Activated CD8-positive, alpha-beta T cell treated with anti-CD3 and anti-CD28 coated beads for 36 hours (primary cell): ENCODE results near the gene HMOX2. TPM values are rescaled to one million over a fixed set of nuclear protein-coding genes. Genes with fewer than 3 reads are reported as not detected.

Experiments
- ATAC-seq: fragments of 200-7000 bp; cut with Tn5 transposase; one replicate; pipeline ENCODE4 v1.10.0; 2021; ENCODE audit warnings: mild to moderate bottlenecking, moderate library complexity
- CTCF ChIA-PET: fragments of 350-600 bp; sonication (Branson Sonifier 250); formaldehyde crosslinking; loops from one replicate; lab custom pipeline; 2021; ENCODE audit warnings: antibody characterized with exemption; lab: Charles Lee
- POLR2A ChIA-PET: fragments of 350-600 bp; sonication (Branson Sonifier 250); formaldehyde crosslinking; loops from one replicate; lab custom pipeline; 2021; ENCODE audit warnings: antibody characterized with exemption; lab: Charles Lee
- DNase-seq: peaks from one replicate; pipeline ENCODE4 v3.0.0-alpha.2; 2020
- H3K27ac Mint-ChIP-seq: one replicate; pipeline ENCODE4 v1.8.0; 2021; ENCODE audit warnings: mild to moderate bottlenecking, mixed read lengths
- H3K27me3 Mint-ChIP-seq: one replicate; pipeline ENCODE4 v1.8.0; 2021; ENCODE audit warnings: mixed read lengths
- H3K36me3 Mint-ChIP-seq: one replicate; pipeline ENCODE4 v1.8.0; 2021; ENCODE audit warnings: low read depth, mixed read lengths
- H3K4me1 Mint-ChIP-seq: one replicate; pipeline ENCODE4 v1.8.0; 2021; ENCODE audit warnings: low read depth, mixed read lengths
- H3K4me3 Mint-ChIP-seq: one replicate; pipeline ENCODE4 v1.8.0; 2021; ENCODE audit warnings: mild to moderate bottlenecking, moderate library complexity, mixed read lengths
- H3K9me3 Mint-ChIP-seq: one replicate; pipeline ENCODE4 v1.8.0; 2021; ENCODE audit warnings: mixed read lengths
- CTCF ChIP-seq: fragments of 200-600 bp; IDR thresholded peaks from one replicate; pipeline ENCODE4 v1.8.0; 2022; ENCODE audit warnings: antibody characterized with exemption, mild to moderate bottlenecking
- intact Hi-C: fragments of 100-400 bp; cut with micrococcal nuclease; formaldehyde crosslinking; loops from one replicate; pipeline ENCODE4 v1.10.0; 2022
- total RNA-seq, 2 experiments: library from RNA; stranded (reverse); gene quantifications; one replicate each; pipeline ENCODE4 v1.2.3, GENCODE V29; 2021

Gene HMOX2
- total RNA-seq, 2 experiments from 2014 or later: 64.7 to 65.4 TPM

- POLR2A ChIA-PET: interaction anchor here (0.6 to 1.6 kb wide), 6 partner anchors 9 to 209 kb away, joined by 3 to 10 read pairs (median 3); partner anchors contain the start of gene HMOX2
- peak within 1 kb of the TSS; percentile 62 for H3K4me3 Mint-ChIP-seq
- H3K36me3 Mint-ChIP-seq: peaks cover 18% of the 10 kb centered on the region
- H3K9me3 Mint-ChIP-seq: peaks cover 6% of the 10 kb centered on the region
- no peaks in the 10 kb centered on the region for H3K27me3 Mint-ChIP-seq
- peak; percentile 99 for DNase-seq
- peak within 1 kb of the TSS; percentile 82 for H3K27ac Mint-ChIP-seq
- intact Hi-C loops: loop anchor here (5.0 kb wide), 1 partner anchor 61 kb away; the partner anchor contains the start of gene HMOX2
- no peak for TF ChIP-seq CTCF
- CTCF ChIA-PET: interaction anchor here (1.0 to 15.8 kb wide), 7 partner anchors 10 to 77 kb away, joined by 3 to 174 read pairs (median 5); no protein-coding TSS in a partner anchor
- ATAC-seq: peak; percentile 83
- H3K4me1 Mint-ChIP-seq: peaks cover 37% of the 10 kb centered on the region
Measured at GRCh38 chr16:4538350-4539235, 62.4 kb downstream of the HMOX2 start, which contains the start of gene CDIP1. Gene CDIP1, minus strand, starts transcription at chr16:4538773. Its CDS starts 24,643 bp downstream, at chr16:4514130.

DNA sequence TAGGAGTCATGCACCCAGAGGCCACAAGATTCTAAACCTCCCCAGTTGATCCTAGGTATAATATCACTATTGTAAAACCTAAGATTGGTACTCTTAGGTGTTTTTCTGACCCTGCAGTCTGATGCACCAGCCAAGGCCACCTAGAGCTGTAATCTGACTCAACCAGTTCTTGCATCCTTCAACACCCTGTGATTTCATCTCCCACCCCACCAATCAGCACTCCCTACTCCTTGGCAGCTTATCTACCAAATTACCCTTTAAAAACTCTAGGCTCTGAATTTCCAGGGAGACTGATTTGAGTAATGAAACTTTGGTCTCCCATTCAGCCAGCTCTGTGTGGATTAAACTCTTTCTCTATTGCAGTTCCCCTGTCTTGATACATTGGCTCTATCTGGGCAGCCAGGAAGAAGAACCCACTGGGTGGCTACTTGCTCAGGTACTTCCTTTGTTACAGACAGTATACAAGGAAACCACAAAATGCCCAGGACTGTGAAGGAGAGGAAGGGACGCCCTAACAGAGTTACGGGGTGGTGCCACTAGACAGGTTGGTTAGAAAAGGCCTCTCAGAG is 63.6 kb downstream of the HMOX2 start:
- no peak overlapping the region for H3K27ac Mint-ChIP-seq
- CTCF ChIA-PET: interaction anchor here (1.0 to 15.8 kb wide), 5 partner anchors 8 to 84 kb away, joined by 3 to 174 read pairs (median 8); partner anchors contain the start of gene MGRN1
- no peak overlapping the region for H3K4me3 Mint-ChIP-seq

DNA sequence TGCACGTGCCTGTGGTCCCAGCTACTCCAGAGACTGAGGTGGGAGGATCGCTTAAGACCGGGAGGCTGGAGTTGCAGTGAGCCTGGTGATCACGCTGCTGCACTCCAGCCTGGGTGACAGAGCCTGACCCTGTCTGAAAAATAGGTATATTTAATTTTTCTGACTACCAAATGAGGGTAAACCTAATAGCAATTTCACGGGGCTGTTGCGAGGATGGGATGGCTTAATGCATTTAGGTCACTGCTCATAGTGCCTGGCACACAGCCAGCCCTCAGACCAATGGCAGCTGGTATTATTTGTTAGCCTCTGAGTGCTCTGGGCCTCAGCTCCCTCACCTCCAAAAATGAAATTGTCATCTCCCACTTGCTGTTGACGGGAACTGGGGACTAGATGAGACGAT is 68.3 kb downstream of the HMOX2 start:
- ATAC-seq (no peak), DNase-seq (no peak)
- Mint-ChIP-seq H3K27ac (no peak overlapping the region), H3K27me3 (no peaks in the 10 kb centered on the region), H3K36me3 (peaks cover 6% of the 10 kb centered on the region), H3K4me3 (no peak overlapping the region), H3K9me3 (peaks cover 6% of the 10 kb centered on the region), H3K4me1 (peaks cover 3% of the 10 kb centered on the region)
- POLR2A ChIA-PET: no interaction called here
- TF ChIP-seq CTCF: no peak
- intact Hi-C loops: no loop called here
- CTCF ChIA-PET: interaction anchor here (15.8 kb wide), 1 partner anchor 37 kb away, joined by 174 read pairs; no protein-coding TSS in a partner anchor

More for the DNA sequence above, 63.6 kb downstream of the HMOX2 start:
- H3K36me3 Mint-ChIP-seq: peaks cover 15% of the 10 kb centered on the region
- no peaks in the 10 kb centered on the region for H3K27me3 Mint-ChIP-seq
- peaks cover 32% of the 10 kb centered on the region for H3K4me1 Mint-ChIP-seq
- TF ChIP-seq CTCF: no peak
- POLR2A ChIA-PET: interaction anchor here (0.7 to 1.6 kb wide), 7 partner anchors 9 to 139 kb away, joined by 3 to 10 read pairs (median 4); partner anchors contain the start of gene HMOX2
- DNase-seq (no peak), ATAC-seq (no peak)
- H3K9me3 Mint-ChIP-seq: peaks cover 6% of the 10 kb centered on the region
- intact Hi-C loops: loop anchor here (5.0 kb wide), 1 partner anchor 62 kb away; the partner anchor contains the start of gene HMOX2

- peaks cover 3% of the 10 kb centered on the region for H3K4me1 Mint-ChIP-seq
- H3K36me3 Mint-ChIP-seq: no peaks in the 10 kb centered on the region
- no peak for TF ChIP-seq CTCF
- H3K27ac Mint-ChIP-seq: no peak overlapping the region
- ChIA-PET POLR2A (interaction anchor here (0.7 to 1.6 kb wide), 4 partner anchors 8 to 42 kb away, joined by 3 to 9 read pairs (median 4); no protein-coding TSS in a partner anchor), CTCF (interaction anchor here (0.6 to 15.8 kb wide), 24 partner anchors 9 to 1147 kb away, joined by 3 to 174 read pairs (median 6); partner anchors contain the start of gene CDIP1)
- intact Hi-C loops: loop anchor here (2.0 kb wide), 1 partner anchor 41 kb away; no protein-coding TSS in a partner anchor
- DNase-seq (no peak), ATAC-seq (no peak)
- H3K4me3 Mint-ChIP-seq: no peak overlapping the region
- no peaks in the 10 kb centered on the region for H3K27me3 Mint-ChIP-seq
- H3K9me3 Mint-ChIP-seq: no peaks in the 10 kb centered on the region
Measured at GRCh38 chr16:4548124-4548523, 71.9 kb downstream of the HMOX2 start.
